Measurements from ENCODE around the gene HMGA1.

The HMGA1 gene

GRCh38 chr6:34223956-34224940, 12.4 kb upstream of the HMGA1 start:
- DNase-seq (ENCODE audit: low read depth in 2 of 2) = peak; percentile 90 to 92

GRCh38 chr6:34225551-34225950, 11.1 kb upstream of the HMGA1 start:
- no peak for DNase-seq (ENCODE audit: low read depth in 2 of 2)

- DNase-seq (ENCODE audit: low read depth in 2 of 2) = no peak
Observed at GRCh38 chr6:34226066-34226465, 10.6 kb upstream of the HMGA1 start.

GRCh38 chr6:34226731-34227586, 9.7 kb upstream of the HMGA1 start:
- DNase-seq (ENCODE audit: low read depth in 2 of 2) = no peak

- DNase-seq (ENCODE audit: low read depth in 2 of 2) = no peak
Observed at GRCh38 chr6:34227761-34228421, 8.8 kb upstream of the HMGA1 start.

- DNase-seq (ENCODE audit: low read depth in 2 of 2) = no peak
Observed at GRCh38 chr6:34229877-34230276, 6.8 kb upstream of the HMGA1 start.

GRCh38 chr6:34230653-34231371, 5.9 kb upstream of the HMGA1 start:
- DNase-seq (ENCODE audit: low read depth in 2 of 2) = no peak

DNA sequence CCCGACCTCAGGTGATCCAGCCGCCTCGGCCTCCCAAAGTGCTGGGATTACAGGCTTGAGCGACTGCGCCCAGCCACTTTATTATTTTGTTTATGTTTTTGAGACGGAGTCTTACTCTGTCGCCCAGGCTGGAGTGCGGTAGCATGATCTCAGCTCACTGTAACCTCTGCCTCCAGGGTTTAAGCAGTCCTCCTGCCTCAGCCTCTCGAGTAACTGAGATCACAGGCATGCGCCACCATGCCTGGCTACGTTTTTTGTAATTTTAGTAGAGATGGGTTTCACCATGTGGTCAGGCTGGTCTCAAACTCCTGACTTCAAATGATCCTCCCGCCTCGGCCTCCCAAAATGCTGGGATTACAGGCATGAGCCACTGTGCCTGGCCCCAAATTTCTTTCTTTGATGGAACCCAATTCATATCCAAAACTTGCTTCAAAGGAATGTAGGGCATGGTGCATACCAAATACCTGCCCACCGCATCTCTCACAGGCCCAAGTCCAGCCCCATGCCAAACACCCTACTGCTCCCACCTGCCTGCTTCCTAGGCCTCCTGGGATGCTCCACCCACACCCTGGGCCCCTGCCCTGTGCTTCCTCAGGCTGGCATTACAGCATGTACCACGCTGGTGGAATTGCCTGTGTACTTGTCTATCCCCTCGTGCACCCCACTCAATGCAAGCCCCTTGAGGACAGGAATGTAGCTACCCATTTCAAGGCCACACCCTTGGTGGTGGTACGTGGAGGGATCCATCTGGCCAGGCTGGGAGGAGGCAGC, 4.9 kb upstream of the HMGA1 start:
- DNase-seq (ENCODE audit: low read depth in 2 of 2) = no peak

GRCh38 chr6:34232901-34233300, 3.8 kb upstream of the HMGA1 start:
- no peak for DNase-seq (ENCODE audit: low read depth in 2 of 2)

- no peak for DNase-seq (ENCODE audit: low read depth in 2 of 2)
Observed at GRCh38 chr6:34233867-34234266, 2.8 kb upstream of the HMGA1 start.

- no peak for DNase-seq (ENCODE audit: low read depth in 2 of 2)
Observed at GRCh38 chr6:34234667-34235306, 1.9 kb upstream of the HMGA1 start.

DNA sequence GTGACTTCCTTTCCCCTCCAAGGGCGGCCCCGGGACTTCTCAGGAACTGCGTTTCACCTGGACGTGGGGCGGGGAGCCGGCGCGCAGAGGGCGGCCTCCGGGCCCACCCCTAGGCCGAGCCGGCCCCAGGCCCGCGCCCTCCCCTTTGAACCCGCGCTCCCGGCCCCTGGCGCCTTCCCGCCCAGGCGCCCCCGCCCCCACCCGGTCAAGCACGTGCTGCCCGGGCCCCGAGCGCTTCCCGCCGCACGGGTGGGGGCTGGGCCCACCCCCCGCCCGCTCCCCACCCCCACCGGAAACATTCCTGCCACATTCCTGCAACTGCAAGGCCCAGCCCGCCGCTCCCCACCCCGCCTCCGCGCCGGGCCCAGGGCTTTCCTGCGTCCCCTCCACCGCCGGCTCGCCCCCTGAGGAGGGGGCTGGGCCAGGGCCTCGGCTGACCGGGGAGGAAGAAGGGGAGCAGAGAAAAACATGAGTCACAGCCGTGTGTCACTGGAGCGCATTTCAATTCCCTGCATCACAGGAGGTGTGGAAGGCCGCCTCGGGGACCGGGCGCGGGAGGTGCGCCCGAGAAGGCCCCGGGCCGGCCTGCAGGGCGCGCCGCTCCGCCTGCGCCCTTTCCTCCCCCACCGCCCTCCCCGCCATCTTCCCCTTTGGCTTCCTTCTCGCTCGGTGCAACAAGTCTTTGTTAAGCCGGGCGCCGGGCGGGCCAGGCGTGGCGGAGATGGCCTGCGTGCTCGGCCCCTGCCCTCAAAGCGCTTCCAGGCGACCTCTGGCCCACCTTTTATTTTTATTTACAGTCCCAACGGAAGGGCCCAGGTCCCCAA, 1.2 kb upstream of the HMGA1 start:
- DNase-seq (ENCODE audit: low read depth in 2 of 2) = peak; percentile 24 to 53

DNA sequence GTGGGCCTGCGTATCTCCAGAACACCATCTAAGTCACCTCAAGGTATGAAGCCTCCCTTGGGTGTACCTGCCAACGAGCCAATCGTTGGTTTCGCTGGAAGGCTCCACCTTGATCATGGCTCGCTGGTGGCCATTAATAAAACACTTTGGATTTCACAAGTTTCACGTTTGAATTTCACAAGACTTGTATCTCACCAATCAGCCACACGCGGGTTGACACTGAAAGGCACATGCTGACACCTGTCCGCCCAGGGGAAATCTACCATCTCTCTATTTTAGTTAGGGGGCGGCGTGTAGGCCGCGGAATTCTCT, 586 bp upstream of the HMGA1 start:
- DNase-seq (ENCODE audit: low read depth in 2 of 2) = no peak

- no peak for DNase-seq (ENCODE audit: low read depth in 2 of 2)
Observed at GRCh38 chr6:34237316-34237721, 646 bp downstream of the HMGA1 start.

DNA sequence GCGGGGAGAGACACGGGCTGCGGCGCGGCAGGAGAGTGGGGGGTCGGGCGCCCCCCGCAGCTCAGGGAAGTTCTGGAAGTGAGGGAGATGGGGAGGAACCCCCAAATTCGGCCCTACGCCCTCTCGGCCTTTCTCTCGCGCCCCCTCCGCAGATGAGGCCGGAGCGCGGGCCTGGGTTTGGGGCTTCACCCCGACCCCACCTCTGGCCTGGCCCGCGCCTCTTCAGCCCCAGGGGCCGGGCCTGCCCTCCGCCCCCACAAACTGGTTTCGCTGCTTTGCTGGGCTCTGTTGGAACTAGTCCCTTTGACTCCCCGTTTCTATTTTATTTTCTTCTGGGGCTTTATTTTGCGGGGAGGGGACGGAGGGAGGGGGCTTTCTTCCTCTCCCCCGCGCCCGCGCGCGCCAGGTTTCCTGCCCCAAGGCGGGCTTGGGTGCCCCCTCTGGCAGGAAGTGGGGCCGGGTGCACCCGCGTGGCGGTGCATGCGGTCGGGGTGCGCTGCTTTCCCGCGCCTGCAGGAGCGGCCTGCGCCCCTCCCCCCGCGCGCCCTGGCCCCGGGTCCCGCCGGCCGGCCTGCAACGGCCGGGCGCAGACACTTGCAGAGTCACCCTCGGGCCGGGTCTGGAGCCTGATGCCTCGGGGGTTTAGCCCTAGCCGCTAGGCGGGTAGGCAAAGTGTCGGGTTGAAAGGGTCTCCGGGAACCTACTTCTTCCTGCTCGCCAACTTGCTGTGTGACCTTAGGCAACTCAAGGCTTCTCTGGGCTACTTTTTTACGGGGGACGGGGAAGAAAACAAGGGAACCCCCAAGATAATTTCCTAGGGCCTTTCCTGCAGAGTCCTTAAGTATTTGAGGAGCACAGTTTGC, 1.3 kb downstream of the HMGA1 start:
- DNase-seq (ENCODE audit: low read depth in 2 of 2) = no peak

- DNase-seq (ENCODE audit: low read depth in 2 of 2) = no peak
Observed at GRCh38 chr6:34238585-34239499, 2.2 kb downstream of the HMGA1 start.

DNA sequence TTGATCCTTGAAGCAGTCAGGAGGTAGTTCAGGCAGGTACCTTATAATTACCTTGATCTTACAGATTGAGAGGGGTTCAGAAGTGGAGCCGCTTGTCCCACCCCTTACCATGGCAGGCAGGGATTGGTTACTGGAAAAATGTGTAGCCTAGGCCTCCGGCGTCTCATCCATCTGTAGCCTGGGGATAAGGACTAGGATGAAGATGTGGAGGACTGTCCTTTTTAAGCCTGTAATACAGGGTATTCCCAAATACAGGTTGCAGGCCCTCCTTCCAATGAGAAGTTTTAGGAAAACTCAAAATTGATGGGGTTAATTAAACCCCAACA, 2.8 kb downstream of the HMGA1 start:
- no peak for DNase-seq (ENCODE audit: low read depth in 2 of 2)

GRCh38 chr6:34239893-34240292, 3.2 kb downstream of the HMGA1 start:
- DNase-seq (ENCODE audit: low read depth in 2 of 2) = no peak
